Retinal pigment epithelial cell (primary cell): ENCODE measurements around the gene LGALS14.

ENCODE experiments used
- DNase-seq: peaks from one replicate; pipeline ENCODE4 v3.0.0-alpha.2; 2010; ENCODE audit warnings: low read depth
- H3K4me3 ChIP-seq: 2 replicates; pipeline ENCODE4 v1.5.1; 2011; ENCODE audit warnings: mild to moderate bottlenecking, low read length, control low read depth, moderate library complexity
- TF ChIP-seq, protein P1 (sequence below): conservative IDR thresholded peaks from 2 replicates; pipeline ENCODE4 v1.5.1; 2011; ENCODE audit warnings: low read depth, low read length, control low read depth, inconsistent platforms

LGALS14 gene

DNA sequence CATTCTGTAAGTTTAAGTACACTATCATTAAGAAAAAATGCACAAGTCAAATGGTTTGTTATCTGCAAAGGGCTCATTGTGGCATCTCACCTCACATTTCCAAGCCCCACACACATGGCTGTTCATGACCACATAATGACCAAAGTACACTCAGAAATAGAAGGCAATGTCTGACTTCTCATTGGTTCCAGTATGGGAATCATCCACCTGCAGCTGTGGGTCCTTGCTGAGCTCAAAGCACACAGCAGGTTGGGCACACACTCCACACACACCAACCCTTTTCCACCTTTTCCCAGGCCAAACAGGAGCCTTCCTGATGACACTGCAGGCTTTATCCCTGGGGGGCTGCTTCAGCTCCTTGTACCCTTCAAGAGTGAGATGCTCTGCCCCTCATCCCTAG is 21.7 kb downstream of the LGALS14 start:
- DNase-seq, result no peak
- H3K4me3 ChIP-seq, result no peak overlapping the region
- TF ChIP-seq, protein P1, sequence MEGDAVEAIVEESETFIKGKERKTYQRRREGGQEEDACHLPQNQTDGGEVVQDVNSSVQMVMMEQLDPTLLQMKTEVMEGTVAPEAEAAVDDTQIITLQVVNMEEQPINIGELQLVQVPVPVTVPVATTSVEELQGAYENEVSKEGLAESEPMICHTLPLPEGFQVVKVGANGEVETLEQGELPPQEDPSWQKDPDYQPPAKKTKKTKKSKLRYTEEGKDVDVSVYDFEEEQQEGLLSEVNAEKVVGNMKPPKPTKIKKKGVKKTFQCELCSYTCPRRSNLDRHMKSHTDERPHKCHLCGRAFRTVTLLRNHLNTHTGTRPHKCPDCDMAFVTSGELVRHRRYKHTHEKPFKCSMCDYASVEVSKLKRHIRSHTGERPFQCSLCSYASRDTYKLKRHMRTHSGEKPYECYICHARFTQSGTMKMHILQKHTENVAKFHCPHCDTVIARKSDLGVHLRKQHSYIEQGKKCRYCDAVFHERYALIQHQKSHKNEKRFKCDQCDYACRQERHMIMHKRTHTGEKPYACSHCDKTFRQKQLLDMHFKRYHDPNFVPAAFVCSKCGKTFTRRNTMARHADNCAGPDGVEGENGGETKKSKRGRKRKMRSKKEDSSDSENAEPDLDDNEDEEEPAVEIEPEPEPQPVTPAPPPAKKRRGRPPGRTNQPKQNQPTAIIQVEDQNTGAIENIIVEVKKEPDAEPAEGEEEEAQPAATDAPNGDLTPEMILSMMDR, result no peak

DNA sequence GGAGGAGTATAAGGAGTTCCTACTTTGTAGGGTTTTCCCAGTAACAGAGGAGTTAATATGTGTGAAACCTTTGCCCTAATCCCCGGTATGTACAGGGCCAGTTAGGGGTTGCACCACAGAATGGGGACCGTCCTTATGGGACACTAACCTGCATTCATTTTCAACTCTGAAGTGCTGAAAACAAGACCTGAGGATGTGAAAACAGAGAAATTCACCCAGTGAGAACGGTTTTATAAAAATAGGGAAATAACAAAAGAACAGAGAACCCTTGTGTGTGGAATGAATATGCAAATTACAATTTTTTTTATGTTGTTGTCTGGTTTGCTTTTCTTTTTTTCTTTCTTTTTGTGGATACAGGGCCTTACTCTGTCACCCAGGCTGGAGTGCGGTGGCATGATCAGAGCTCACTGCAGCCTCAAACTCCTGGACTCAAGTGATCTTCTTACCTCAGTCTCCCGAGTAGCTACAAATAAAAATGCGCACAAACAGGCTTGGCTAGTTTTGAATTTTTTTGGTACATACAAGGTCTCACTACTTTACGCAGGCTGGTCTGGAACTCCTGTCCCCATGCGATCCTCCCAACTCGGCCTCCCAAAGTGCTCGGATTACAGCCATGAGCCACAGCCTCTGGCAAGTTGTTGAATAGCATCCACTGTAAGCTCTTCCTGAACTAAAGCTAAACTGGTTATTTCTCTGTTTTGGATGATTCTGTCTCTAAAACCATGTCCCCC is 23.0 kb downstream of the LGALS14 start:
- H3K4me3 ChIP-seq, result no peak overlapping the region
- TF ChIP-seq, protein P1, result no peak
- no peak for DNase-seq

DNA sequence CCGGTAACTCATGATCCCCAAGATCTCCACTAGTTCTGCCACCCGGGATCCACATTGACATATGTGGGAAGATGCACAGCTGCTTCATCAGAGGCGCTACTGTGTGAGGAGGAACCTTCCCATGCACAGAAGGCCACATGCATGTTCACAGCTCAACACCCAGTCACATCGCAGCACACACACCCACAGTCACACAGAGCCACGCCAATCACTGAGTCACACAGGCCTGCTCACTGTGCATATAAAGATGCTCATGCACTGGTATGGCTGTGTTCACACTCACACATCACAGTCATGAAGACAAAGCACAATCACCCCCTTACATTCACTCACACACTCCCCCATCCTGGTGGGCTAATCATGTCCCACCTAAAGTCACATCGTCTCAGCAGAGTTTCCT is 23.8 kb downstream of the LGALS14 start:
- no peak overlapping the region for H3K4me3 ChIP-seq
- no peak for DNase-seq
- TF ChIP-seq, protein P1, result no peak

DNA sequence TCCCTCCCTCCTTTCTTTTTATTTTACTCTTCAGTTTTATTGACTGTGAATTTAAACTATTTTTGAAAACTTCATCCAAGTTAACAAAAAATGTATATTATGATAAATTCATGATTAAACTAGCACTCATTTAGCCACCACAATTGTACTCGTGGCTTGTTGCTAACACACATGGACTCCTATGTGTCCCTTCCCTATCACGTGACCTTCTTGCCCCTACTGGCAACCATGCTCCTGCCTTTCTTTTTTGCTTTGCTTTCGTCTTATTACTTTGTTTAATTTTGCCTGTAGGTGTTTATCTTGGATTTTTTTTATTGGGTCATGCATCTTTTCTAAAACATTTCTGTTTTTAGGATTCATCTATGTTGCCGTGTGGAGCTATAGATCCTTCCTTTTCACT is 25.3 kb downstream of the LGALS14 start:
- H3K4me3 ChIP-seq, result no peak overlapping the region
- TF ChIP-seq, protein P1, result no peak
- DNase-seq, result no peak

DNA sequence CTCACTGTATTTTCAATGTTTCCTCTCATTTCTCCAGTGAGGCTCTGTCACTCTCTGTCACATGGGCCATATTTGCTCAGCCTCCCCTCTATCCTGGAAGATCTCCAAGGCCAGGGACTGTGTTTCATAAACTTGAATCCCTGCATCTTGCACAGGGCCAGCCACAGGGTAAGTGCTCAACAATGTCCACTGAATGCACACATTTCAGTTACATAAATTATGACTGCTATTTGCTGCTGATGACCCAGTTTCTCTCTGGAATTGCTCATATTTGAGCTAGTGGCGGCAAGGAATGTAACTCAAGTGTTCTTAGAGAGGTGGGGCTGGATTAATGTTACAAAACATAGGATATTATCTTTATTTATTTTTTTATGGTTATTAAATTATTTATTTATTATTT is 27.4 kb downstream of the LGALS14 start:
- TF ChIP-seq, protein P1, result no peak
- DNase-seq, result no peak
- no peak overlapping the region for H3K4me3 ChIP-seq

DNA sequence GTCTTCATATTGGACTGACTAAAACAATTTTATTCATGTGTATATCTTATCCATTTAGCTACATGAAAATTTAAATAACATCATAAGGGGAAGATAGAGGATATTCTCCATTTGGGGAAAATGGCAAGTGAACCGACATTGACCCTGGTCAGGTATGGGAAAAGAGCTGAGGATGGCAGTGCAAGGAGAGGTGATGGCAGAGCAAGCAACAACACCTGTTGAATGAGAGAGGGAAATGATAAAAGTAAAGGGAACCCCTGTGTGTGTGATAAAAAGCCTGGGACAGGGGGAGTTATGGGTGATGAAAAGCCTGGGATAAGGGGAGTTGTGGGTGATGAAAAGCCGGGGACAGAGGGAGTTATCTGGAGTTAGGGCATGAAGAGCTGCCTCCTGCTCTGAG is 29.6 kb downstream of the LGALS14 start:
- no peak for DNase-seq

DNA sequence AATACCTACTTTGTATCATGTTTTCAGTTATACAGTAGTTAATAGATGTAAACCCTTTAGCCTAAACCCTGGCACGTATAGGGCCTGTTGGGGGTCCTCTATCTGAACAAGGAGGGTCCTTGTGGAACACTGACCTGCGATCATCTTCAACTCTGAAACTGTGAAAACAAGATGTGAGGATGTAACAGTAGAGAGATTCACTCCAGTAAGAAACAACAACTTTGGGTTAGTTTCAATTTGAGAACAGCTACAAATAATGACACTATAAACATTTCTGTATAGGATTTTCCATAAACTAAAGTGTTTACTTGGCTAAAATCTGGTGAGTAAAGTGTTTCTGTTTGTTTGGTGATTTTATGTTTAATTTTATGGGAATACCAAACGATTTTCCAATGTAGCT is 31.4 kb downstream of the LGALS14 start:
- TF ChIP-seq, protein P1, result no peak
- H3K4me3 ChIP-seq, result no peak overlapping the region
- DNase-seq, result no peak

More for the DNA sequence above, 29.6 kb downstream of the LGALS14 start:
- no peak overlapping the region for H3K4me3 ChIP-seq
- TF ChIP-seq, protein P1, result no peak
